Upper lobe of left lung (tissue), 6 donors: ENCODE results near the gene SERTAD3. TPM values are rescaled to one million over a fixed set of nuclear protein-coding genes. Genes with fewer than 3 reads are reported as not detected.
A peak's percentile ranks its signal among the peaks of the same experiment; 100 is the strongest.

Experiments
- ATAC-seq, 2 donors: fragments of 200-7000 bp; cut with Tn5 transposase; one replicate each; pipeline ENCODE4 v1.9.1; 2022; ENCODE audit warnings: mild to moderate bottlenecking in 2 of 2, moderate library complexity in 2 of 2; ENCODE audit not compliant: low FRiP score in 2 of 2
- DNase-seq, 2 donors: peaks; one replicate each; pipeline ENCODE4 v3.0.0-alpha.2; 2019 to 2020
- H3K27ac ChIP-seq, 4 donors: fragments of 200-600 bp; sonication (generic); one replicate each; pipeline ENCODE4 v1.5.1; 2016 to 2019
- H3K27me3 ChIP-seq, 4 donors: fragments of 200-600 bp; sonication (generic); one replicate each; pipeline ENCODE4 v1.5.1; 2017 to 2019
- H3K36me3 ChIP-seq, 4 donors: fragments of 200-600 bp; sonication (generic); one replicate each; pipeline ENCODE4 v1.5.1; 2016 to 2019
- H3K4me1 ChIP-seq, 4 donors: fragments of 200-600 bp; sonication (generic); one replicate each; pipeline ENCODE4 v1.5.1; 2018 to 2019
- H3K4me3 ChIP-seq, 4 donors: fragments of 200-600 bp; sonication (generic); one replicate each; pipeline ENCODE4 v1.5.1; 2017 to 2019; ENCODE audit warnings: mild to moderate bottlenecking in 2 of 4, moderate library complexity in 1 of 4
- H3K9me3 ChIP-seq, 4 donors: fragments of 200-600 bp; sonication (generic); one replicate each; pipeline ENCODE4 v1.5.1; 2018 to 2019
- CTCF ChIP-seq, 6 experiments: fragments of 450-650 bp in 4 of 6; fragments of 200-600 bp in 2 of 6; sonication (generic) in 2 of 6; IDR thresholded peaks; one replicate each; pipeline ENCODE4 v1.5.1; 2016 to 2019; ENCODE audit warnings: antibody characterized with exemption in 6 of 6
- EP300 ChIP-seq, 4 donors: sonication (generic); formaldehyde crosslinking; IDR thresholded peaks; one replicate each; pipeline ENCODE4 v1.5.1; 2017; ENCODE audit warnings: antibody characterized with exemption in 4 of 4, control low read depth in 2 of 4
- POLR2A ChIP-seq, 4 donors: fragments of 450-650 bp; IDR thresholded peaks; one replicate each; pipeline ENCODE4 v1.5.1; 2016 to 2017; ENCODE audit warnings: antibody characterized with exemption in 4 of 4, mild to moderate bottlenecking in 2 of 4
- POLR2AphosphoS5 ChIP-seq, 2 donors: sonication (generic); formaldehyde crosslinking; IDR thresholded peaks; one replicate each; pipeline ENCODE4 v1.5.1; 2017; ENCODE audit warnings: antibody characterized with exemption in 2 of 2
- WGBS, 2 donors: methylation state at CpG; one replicate each; pipeline ENCODE4 v1.1.5; 2017 to 2018; 5-methylcytosine and 5-hydroxymethylcytosine counted together
- total RNA-seq, 6 donors: library from RNA; depleted of rRNA in 4 of 6; stranded (reverse); fragments of >200 nt in 4 of 6; gene quantifications; one replicate each; pipeline versions ENCODE4 v1.1.0 to v1.2.1, GENCODE V29; 2016 to 2021
- donor health status: DM: no; HTN: no; CAD: no; lungs with moderate emphysema.
- donor health status: DM: no; HTN: yes; CAD: no; lungs with severe emphysema.

SERTAD3 gene
- total RNA-seq, 6 donors from 2014 or later: 8.9 to 44.5 (median 21.9) TPM

GRCh38 chr19:40446263-40446784, 2.2 kb upstream of the SERTAD3 start:
- no peaks in the 10 kb centered on the region for H3K9me3 ChIP-seq
- no peak overlapping the region for H3K4me3 ChIP-seq
- no peak overlapping the region for H3K27ac ChIP-seq
- 83 to 85% methylated on average over 8 of the region's 8 CpGs for WGBS, 2 donors
- peaks cover 14 to 40% (median 25%) of the 10 kb centered on the region in 4 donors for H3K36me3 ChIP-seq
- peaks cover 10 to 22% (median 19%) of the 10 kb centered on the region in 4 donors for H3K4me1 ChIP-seq
- TF ChIP-seq EP300 (IDR thresholded peaks at IDR 0.05): no peak
- no peak for TF ChIP-seq CTCF (IDR thresholded peaks at IDR 0.05)
- TF ChIP-seq POLR2AphosphoS5 (IDR thresholded peaks at IDR 0.05): no peak
- no peak for TF ChIP-seq POLR2A (IDR thresholded peaks at IDR 0.05)
- H3K27me3 ChIP-seq: no peaks in the 10 kb centered on the region
- no peak for DNase-seq
- no peak for ATAC-seq

DNA sequence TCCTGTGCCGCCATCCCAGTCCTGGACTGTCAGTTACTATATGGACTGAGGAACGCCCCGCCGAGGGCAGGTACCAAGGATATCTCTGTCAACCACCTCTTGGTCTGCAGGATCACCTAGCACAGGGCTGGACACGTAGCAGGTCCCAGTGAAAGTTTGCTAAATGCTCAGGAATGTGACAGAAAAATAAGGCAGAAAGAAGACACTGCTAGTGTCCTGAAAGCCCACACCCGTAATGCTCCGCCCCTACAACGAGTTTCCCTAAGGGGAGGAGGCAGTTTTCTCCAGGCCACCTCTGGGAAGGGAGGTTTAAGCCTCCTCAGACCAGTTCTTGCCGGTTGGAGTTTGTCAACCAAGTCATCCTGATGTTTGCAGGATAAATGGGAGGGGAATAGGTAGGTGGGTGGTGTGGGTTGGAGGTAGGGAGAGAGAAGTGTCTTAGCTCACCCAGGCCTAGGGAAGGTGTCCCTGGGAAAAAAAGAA, 1.7 kb upstream of the SERTAD3 start:
- Histone ChIP-seq H3K4me1 (peaks cover 15 to 27% (median 21%) of the 10 kb centered on the region in 4 donors), H3K27ac (peak overlapping the region in 1 of 4 donors; percentile 5), H3K36me3 (peaks cover 18 to 41% (median 28%) of the 10 kb centered on the region in 4 donors), H3K4me3 (no peak overlapping the region), H3K27me3 (no peaks in the 10 kb centered on the region), H3K9me3 (no peaks in the 10 kb centered on the region)
- TF ChIP-seq POLR2AphosphoS5 (IDR thresholded peaks at IDR 0.05) (no peak), POLR2A (IDR thresholded peaks at IDR 0.05) (no peak), CTCF (IDR thresholded peaks at IDR 0.05) (no peak), EP300 (IDR thresholded peaks at IDR 0.05) (no peak)
- no peak for DNase-seq
- WGBS, 2 donors: 69 to 80% methylated on average over 9 of the region's 9 CpGs
- no peak for ATAC-seq

GRCh38 chr19:40444825-40445312, 734 bp upstream of the SERTAD3 start:
- ATAC-seq (no peak), DNase-seq (no peak)
- Histone ChIP-seq H3K4me1 (peaks cover 16 to 32% (median 22%) of the 10 kb centered on the region in 4 donors), H3K27me3 (no peaks in the 10 kb centered on the region), H3K4me3 (peak overlapping the region; percentile 66 to 92 (median 84)), H3K27ac (peak overlapping the region; percentile 92 to 98 (median 96)), H3K36me3 (peaks cover 22 to 50% (median 32%) of the 10 kb centered on the region in 4 donors), H3K9me3 (no peaks in the 10 kb centered on the region)
- peak in 3 of 6 experiments; percentile 17 to 35 (median 22) for TF ChIP-seq CTCF (IDR thresholded peaks at IDR 0.05)
- no peak for TF ChIP-seq EP300 (IDR thresholded peaks at IDR 0.05)
- WGBS, 2 donors: 15 to 17% methylated on average over 17 to 18 of the region's 18 CpGs

GRCh38 chr19:40443131-40443999, 770 bp downstream of the SERTAD3 start:
- peak; percentile 91 to 97 for ATAC-seq
- Histone ChIP-seq H3K9me3 (no peaks in the 10 kb centered on the region), H3K27ac (peak overlapping the region; percentile 92 to 98 (median 96)), H3K27me3 (no peaks in the 10 kb centered on the region), H3K4me1 (peaks cover 16 to 38% (median 25%) of the 10 kb centered on the region in 4 donors), H3K4me3 (peak overlapping the region; percentile 66 to 92 (median 84)), H3K36me3 (peaks cover 20 to 36% (median 26%) of the 10 kb centered on the region in 4 donors)
- 0% methylated on average over 29 to 39 of the region's 52 CpGs for WGBS, 2 donors
- peak; percentile 97 to 100 for DNase-seq
- TF ChIP-seq EP300 (IDR thresholded peaks at IDR 0.05): peak in 2 of 4 donors; percentile 36 to 94
- peak in 3 of 4 donors; percentile 38 to 77 (median 77) for TF ChIP-seq POLR2A (IDR thresholded peaks at IDR 0.05)
- TF ChIP-seq CTCF (IDR thresholded peaks at IDR 0.05): peak in 1 of 6 experiments; percentile 34
- TF ChIP-seq POLR2AphosphoS5 (IDR thresholded peaks at IDR 0.05): peak; percentile 86 to 95
